Esophagus muscularis mucosa (tissue), 4 donors: ENCODE measurements around the gene NCOA3. TPM values are rescaled to one million over a fixed set of nuclear protein-coding genes. Genes with fewer than 3 reads are reported as not detected.

Source experiments
- DNase-seq: peaks from one replicate; pipeline ENCODE4 v3.0.0-alpha.2; 2017; ENCODE audit errors: extremely low spot score
- H3K27ac ChIP-seq, 4 donors: fragments of 200-600 bp; sonication (generic); replicated peaks in 1 of 4; 1 replicate in 3 of 4; 2 replicates in 1 of 4; pipeline ENCODE4 v1.5.1; 2016 to 2019; ENCODE audit warnings: mild to moderate bottlenecking in 1 of 4
- H3K27me3 ChIP-seq, 4 donors: fragments of 200-600 bp; sonication (generic); one replicate each; pipeline versions ENCODE4 v1.5.1 to v1.6.0; 2016 to 2019
- H3K36me3 ChIP-seq, 4 donors: fragments of 200-600 bp; sonication (generic); one replicate each; pipeline ENCODE4 v1.5.1; 2016 to 2019
- H3K4me1 ChIP-seq, 4 donors: fragments of 200-600 bp; sonication (generic); one replicate each; pipeline ENCODE4 v1.5.1; 2016 to 2019
- H3K4me3 ChIP-seq, 4 donors: fragments of 200-600 bp; sonication (generic); 1 replicate in 2 of 4; 2 replicates in 2 of 4; pipeline ENCODE4 v1.5.1; 2016 to 2019; ENCODE audit warnings: mild to moderate bottlenecking in 4 of 4, moderate library complexity in 1 of 4
- H3K9me3 ChIP-seq, 4 donors: fragments of 200-600 bp; sonication (generic); 1 replicate in 3 of 4; 2 replicates in 1 of 4; pipeline ENCODE4 v1.5.1; 2016 to 2019
- EP300 ChIP-seq: sonication (generic); formaldehyde crosslinking; IDR thresholded peaks from one replicate; pipeline ENCODE4 v1.6.1; 2017; ENCODE audit warnings: antibody characterized with exemption
- POLR2A ChIP-seq: fragments of 450-650 bp; IDR thresholded peaks from one replicate; pipeline ENCODE4 v1.6.1; 2017; ENCODE audit warnings: antibody characterized with exemption, moderate library complexity, mild to moderate bottlenecking, low read depth
- POLR2AphosphoS5 ChIP-seq, 2 donors: sonication (generic); formaldehyde crosslinking; IDR thresholded peaks; one replicate each; pipeline ENCODE4 v1.6.1; 2017; ENCODE audit warnings: antibody characterized with exemption in 2 of 2
- WGBS: methylation state at CpG from one replicate; pipeline ENCODE4 v1.1.5; 2018; 5-methylcytosine and 5-hydroxymethylcytosine counted together
- intact Hi-C: fragments of 100-400 bp; cut with DNase I; formaldehyde crosslinking; loops from one replicate; pipeline ENCODE4 v1.15.1; 2023
- small RNA-seq, 3 donors: library from RNA; depleted of rRNA; stranded (forward); fragments of <200 nt; gene quantifications; one replicate each; pipeline ENCODE3, GENCODE V24; 2016
- total RNA-seq, 4 donors: library from RNA; depleted of rRNA; stranded (reverse); fragments of >200 nt; gene quantifications; one replicate each; pipeline versions ENCODE4 v1.1.0 to v1.2.1, GENCODE V29; 2016
- TF ChIP-seq, protein P1 (sequence below), 3 experiments: fragments of 200-600 bp in 2 of 3; fragments of 450-650 bp in 1 of 3; sonication (generic) in 2 of 3; IDR thresholded peaks; one replicate each; pipeline ENCODE4 v1.5.1; 2017 to 2019; ENCODE audit warnings: antibody characterized with exemption in 3 of 3, mild to moderate bottlenecking in 2 of 3, moderate library complexity in 1 of 3

The NCOA3 gene
- total RNA-seq, 4 donors from 2014 or later: 25.7 to 51.4 (median 35.8) TPM

- Histone ChIP-seq H3K9me3 (no peaks in the 10 kb centered on the region), H3K36me3 (peaks cover 0 to 11% (median 6%) of the 10 kb centered on the region in 4 donors), H3K27me3 (no peaks in the 10 kb centered on the region), H3K4me3 (no peak overlapping the region), H3K27ac (peak overlapping the region in 2 of 4 donors; percentile 75 to 83), H3K4me1 (peaks cover 20 to 47% (median 45%) of the 10 kb centered on the region in 4 donors)
- intact Hi-C loops: no loop called here
- WGBS: 89% methylated on average over 5 of the region's 5 CpGs
- no peak for TF ChIP-seq POLR2AphosphoS5 (IDR thresholded peaks at IDR 0.05)
- no peak for TF ChIP-seq EP300
- TF ChIP-seq, protein P1, sequence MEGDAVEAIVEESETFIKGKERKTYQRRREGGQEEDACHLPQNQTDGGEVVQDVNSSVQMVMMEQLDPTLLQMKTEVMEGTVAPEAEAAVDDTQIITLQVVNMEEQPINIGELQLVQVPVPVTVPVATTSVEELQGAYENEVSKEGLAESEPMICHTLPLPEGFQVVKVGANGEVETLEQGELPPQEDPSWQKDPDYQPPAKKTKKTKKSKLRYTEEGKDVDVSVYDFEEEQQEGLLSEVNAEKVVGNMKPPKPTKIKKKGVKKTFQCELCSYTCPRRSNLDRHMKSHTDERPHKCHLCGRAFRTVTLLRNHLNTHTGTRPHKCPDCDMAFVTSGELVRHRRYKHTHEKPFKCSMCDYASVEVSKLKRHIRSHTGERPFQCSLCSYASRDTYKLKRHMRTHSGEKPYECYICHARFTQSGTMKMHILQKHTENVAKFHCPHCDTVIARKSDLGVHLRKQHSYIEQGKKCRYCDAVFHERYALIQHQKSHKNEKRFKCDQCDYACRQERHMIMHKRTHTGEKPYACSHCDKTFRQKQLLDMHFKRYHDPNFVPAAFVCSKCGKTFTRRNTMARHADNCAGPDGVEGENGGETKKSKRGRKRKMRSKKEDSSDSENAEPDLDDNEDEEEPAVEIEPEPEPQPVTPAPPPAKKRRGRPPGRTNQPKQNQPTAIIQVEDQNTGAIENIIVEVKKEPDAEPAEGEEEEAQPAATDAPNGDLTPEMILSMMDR (IDR thresholded peaks at IDR 0.05): no peak
- no peak for TF ChIP-seq POLR2A
- no peak for DNase-seq
Observed at GRCh38 chr20:47706345-47706744, 204.7 kb downstream of the NCOA3 start.

Small RNAs within 50 kb of the gene (small RNA-seq; reads per million reads assigned to genes)
- gene RNU6-497P (0 reads per million in 3 donors), gene RNU6-563P (0 reads per million in 3 donors)

Other genes with a start within 250 kb of the NCOA3 start
- 10 to 100 TPM; 44.6 to 78.6 (median 65.8) TPM for gene ZMYND8, start 145.2 kb upstream of the NCOA3 start, total RNA-seq